Measurements from ENCODE around the gene AUTS2.

Gene AUTS2

DNA sequence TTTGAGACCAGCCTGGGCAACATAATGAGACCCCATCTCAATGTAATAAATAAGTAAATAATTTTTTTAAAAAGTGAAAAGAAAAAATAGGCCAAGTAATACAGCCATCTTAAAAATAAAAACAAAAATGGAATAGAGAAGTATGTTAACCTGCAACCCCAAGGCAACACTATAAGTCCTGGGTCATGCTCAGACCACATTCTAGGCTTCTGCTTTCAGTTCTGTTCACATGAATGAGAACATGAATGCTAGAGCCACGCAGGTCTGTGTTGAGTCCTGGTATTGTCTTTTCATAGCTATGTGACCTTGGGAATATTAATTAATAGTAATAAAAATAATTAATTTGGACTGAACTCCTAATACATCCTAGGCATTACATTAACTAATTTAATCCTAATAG is 284.0 kb downstream of the AUTS2 start:
- no peak overlapping the region for H3K4me3 ChIP-seq (ENCODE audit: low read depth, low read length)
- in situ Hi-C loops (cut with HindIII; ENCODE audit: low sequenced_read_pairs) = no loop called here
- TF ChIP-seq, protein P1, sequence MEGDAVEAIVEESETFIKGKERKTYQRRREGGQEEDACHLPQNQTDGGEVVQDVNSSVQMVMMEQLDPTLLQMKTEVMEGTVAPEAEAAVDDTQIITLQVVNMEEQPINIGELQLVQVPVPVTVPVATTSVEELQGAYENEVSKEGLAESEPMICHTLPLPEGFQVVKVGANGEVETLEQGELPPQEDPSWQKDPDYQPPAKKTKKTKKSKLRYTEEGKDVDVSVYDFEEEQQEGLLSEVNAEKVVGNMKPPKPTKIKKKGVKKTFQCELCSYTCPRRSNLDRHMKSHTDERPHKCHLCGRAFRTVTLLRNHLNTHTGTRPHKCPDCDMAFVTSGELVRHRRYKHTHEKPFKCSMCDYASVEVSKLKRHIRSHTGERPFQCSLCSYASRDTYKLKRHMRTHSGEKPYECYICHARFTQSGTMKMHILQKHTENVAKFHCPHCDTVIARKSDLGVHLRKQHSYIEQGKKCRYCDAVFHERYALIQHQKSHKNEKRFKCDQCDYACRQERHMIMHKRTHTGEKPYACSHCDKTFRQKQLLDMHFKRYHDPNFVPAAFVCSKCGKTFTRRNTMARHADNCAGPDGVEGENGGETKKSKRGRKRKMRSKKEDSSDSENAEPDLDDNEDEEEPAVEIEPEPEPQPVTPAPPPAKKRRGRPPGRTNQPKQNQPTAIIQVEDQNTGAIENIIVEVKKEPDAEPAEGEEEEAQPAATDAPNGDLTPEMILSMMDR (IDR thresholded peaks at IDR 0.05; ENCODE audit: low read depth, low read length, missing control alignments) = no peak
- no peak for DNase-seq (ENCODE audit: low read depth)

DNA sequence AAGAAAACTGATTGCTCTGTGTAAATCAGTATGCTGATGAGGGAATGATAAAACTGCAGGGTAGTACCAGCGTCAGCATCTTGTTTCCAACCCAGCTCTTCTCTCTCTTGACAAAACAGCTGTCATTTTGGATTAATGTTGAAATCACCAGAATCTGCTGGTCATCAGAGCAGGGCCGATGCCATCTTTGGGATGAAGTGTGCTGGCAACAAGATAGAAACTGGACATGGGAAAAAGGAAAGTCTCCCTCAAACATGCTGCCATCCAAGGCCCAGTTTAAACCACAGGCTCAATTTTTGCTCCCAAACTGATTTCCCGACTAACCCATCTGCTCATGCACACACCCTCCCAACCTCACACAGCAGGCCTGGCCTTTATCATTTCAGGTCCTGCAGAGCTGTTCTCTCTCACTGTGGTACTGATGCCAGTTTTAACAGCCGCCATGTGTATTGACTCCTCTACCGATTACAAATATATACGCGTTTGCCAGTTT is 285.2 kb downstream of the AUTS2 start:
- no peak overlapping the region for H3K4me3 ChIP-seq (ENCODE audit: low read depth, low read length)
- in situ Hi-C loops (cut with HindIII; ENCODE audit: low sequenced_read_pairs) = no loop called here
- DNase-seq (ENCODE audit: low read depth) = no peak
- TF ChIP-seq, protein P1 (IDR thresholded peaks at IDR 0.05; ENCODE audit: low read depth, low read length, missing control alignments) = no peak

DNA sequence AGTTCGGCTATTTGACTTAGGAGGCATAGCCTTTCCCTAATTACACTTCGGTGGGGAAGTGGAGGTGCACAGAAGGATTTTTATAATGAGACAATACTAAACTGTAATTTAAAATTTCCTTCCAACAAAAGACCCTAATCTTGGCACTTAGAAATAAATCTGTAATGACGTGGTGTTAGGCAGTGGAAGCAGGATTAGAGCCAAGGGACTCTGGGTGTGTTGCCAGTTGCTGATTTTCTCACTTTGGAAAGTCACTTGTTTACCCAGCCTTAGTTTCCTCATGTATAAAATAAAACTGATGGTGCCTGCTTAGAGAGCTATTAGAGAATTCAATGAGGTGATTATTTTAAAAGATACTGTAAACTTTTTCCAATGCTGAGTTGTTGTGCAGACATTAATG is 287.2 kb downstream of the AUTS2 start:
- H3K4me3 ChIP-seq (ENCODE audit: low read depth, low read length) = no peak overlapping the region
- in situ Hi-C loops (cut with HindIII; ENCODE audit: low sequenced_read_pairs) = no loop called here
- no peak for DNase-seq (ENCODE audit: low read depth)
- TF ChIP-seq, protein P1 (IDR thresholded peaks at IDR 0.05; ENCODE audit: low read depth, low read length, missing control alignments) = no peak

DNA sequence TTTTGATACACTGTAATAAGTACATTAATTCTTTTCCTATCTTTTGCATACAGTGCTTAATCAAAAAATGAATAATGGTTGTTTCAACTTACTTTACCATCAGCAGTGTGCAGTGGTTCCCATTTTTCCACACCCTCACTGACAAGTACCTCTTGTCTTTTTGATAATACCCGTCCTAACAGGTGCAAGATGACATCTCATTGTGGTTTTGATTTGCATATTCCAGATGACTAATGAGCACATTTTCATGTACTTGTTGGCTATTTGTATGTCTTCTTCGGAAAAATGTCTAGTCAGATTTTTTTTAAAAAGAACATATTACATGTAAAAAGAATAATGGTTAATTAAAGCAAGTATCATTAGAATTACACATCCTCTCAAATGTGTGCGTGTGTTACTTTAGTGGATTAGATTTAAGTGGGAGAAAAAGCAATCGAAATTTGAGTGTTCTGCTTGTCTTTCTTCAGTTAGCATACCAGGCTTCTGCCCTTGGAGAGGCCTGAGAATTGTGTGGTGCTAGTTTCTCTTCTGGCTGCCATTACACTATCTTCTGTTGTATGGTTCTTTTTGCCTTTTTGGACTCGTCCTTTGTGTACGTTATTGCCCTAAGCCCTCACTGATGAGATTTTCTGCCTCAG is 291.2 kb downstream of the AUTS2 start:
- TF ChIP-seq, protein P1 (IDR thresholded peaks at IDR 0.05; ENCODE audit: low read depth, low read length, missing control alignments) = no peak
- in situ Hi-C loops (cut with HindIII; ENCODE audit: low sequenced_read_pairs) = no loop called here
- DNase-seq (ENCODE audit: low read depth) = no peak
- H3K4me3 ChIP-seq (ENCODE audit: low read depth, low read length) = no peak overlapping the region

DNA sequence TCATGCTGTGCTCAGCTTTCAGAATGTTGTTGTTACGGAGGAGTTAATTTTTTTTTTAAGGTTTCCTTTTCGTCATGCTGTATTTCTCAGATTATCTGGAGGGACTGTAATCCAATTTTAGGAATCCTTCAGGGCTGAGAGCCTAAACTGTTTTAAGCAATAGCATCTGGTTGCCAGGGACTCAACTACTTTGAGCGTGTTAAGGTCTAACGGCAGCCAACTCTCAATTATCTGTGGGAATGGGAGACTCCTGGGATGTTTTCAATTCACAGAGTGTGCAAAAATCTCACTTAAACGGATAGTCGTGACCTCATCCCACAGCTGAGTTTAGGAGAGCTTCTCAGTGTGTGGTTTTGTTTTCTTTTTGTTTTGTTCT is 291.7 kb downstream of the AUTS2 start:
- in situ Hi-C loops (cut with HindIII; ENCODE audit: low sequenced_read_pairs) = no loop called here
- DNase-seq (ENCODE audit: low read depth) = no peak
- TF ChIP-seq, protein P1 (IDR thresholded peaks at IDR 0.05; ENCODE audit: low read depth, low read length, missing control alignments) = no peak
- no peak overlapping the region for H3K4me3 ChIP-seq (ENCODE audit: low read depth, low read length)

DNA sequence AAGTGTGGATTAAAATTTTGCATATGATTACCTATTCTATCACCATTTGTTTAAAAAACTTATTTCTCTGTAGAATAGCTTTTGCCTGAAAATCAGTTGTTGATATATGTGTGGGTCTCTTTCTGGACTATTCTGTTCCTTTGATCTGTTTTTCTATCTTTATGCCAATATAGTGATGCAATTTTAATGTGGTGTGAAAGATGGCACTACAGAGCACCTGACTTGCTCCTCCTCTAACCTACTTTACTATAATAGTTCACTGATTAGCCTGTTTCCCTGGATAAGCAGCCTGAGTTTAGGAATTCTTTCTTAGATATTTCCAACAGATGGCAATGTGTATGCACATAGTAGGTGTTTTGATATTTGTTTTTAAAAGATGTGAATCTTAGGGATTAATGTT is 294.5 kb downstream of the AUTS2 start:
- TF ChIP-seq, protein P1 (IDR thresholded peaks at IDR 0.05; ENCODE audit: low read depth, low read length, missing control alignments) = no peak
- H3K4me3 ChIP-seq (ENCODE audit: low read depth, low read length) = no peak overlapping the region
- in situ Hi-C loops (cut with HindIII; ENCODE audit: low sequenced_read_pairs) = no loop called here
- no peak for DNase-seq (ENCODE audit: low read depth)
